ENCODE measurements around the gene ERCC1.
A peak's percentile ranks its signal among the peaks of the same experiment; 100 is the strongest.
"Not testable (repeated sequence)": the region's sequence is repeated elsewhere in the genome, so short reads cannot be mapped to it uniquely, and the experiment has no call there.

Gene ERCC1

GRCh38 chr19:45429896-45430295 is 6.2 kb upstream of the ERCC1 start:
- DNase-seq, ATAC-seq: not testable (repeated sequence)

GRCh38 chr19:45428384-45429231 is 4.9 kb upstream of the ERCC1 start:
- ATAC-seq (no peak), DNase-seq (peak; percentile 51)

- peak; percentile 66 for DNase-seq
- peak; percentile 71 for ATAC-seq
These were observed 708 bp upstream of the ERCC1 start for GRCh38 chr19:45424191-45425058.

- no peak for ATAC-seq
These were observed 606 bp downstream of the ERCC1 start for GRCh38 chr19:45423033-45423588.

GRCh38 chr19:45421947-45422498 is 1.7 kb downstream of the ERCC1 start:
- DNase-seq (no peak), ATAC-seq (no peak)

More at GRCh38 chr19:45423033-45423588, 606 bp downstream of the ERCC1 start:
- no peak for DNase-seq

- ATAC-seq (no peak), DNase-seq (no peak)
These were observed 2.8 kb downstream of the ERCC1 start for GRCh38 chr19:45420871-45421270.

- ATAC-seq, result no peak
- DNase-seq, result no peak
These were observed 3.4 kb downstream of the ERCC1 start for GRCh38 chr19:45420356-45420755.

- ATAC-seq (no peak), DNase-seq (no peak)
These were observed 3.8 kb downstream of the ERCC1 start for GRCh38 chr19:45419895-45420294.

GRCh38 chr19:45419396-45419795 is 4.3 kb downstream of the ERCC1 start:
- DNase-seq (no peak), ATAC-seq (no peak)

GRCh38 chr19:45418802-45419201 is 4.9 kb downstream of the ERCC1 start:
- ATAC-seq, result no peak
- DNase-seq, result no peak

GRCh38 chr19:45417151-45417550 is 6.6 kb downstream of the ERCC1 start:
- no peak for DNase-seq
- ATAC-seq, result no peak

GRCh38 chr19:45414468-45414867 is 9.2 kb downstream of the ERCC1 start:
- DNase-seq (no peak), ATAC-seq (no peak)

- ATAC-seq, result no peak
- DNase-seq, result no peak
These were observed 10.2 kb downstream of the ERCC1 start for GRCh38 chr19:45413497-45413896.

GRCh38 chr19:45410330-45410729 is 13.4 kb downstream of the ERCC1 start:
- not testable (repeated sequence) for ATAC-seq, DNase-seq

- no peak for ATAC-seq
These were observed 14.2 kb downstream of the ERCC1 start for GRCh38 chr19:45409557-45409920.

GRCh38 chr19:45408830-45409556 is 14.7 kb downstream of the ERCC1 start:
- ATAC-seq (no peak), DNase-seq (no peak)

More at GRCh38 chr19:45409557-45409920, 14.2 kb downstream of the ERCC1 start:
- DNase-seq, result no peak

- ATAC-seq (no peak), DNase-seq (no peak)
These were observed 15.6 kb downstream of the ERCC1 start for GRCh38 chr19:45408121-45408520.

GRCh38 chr19:45407585-45407984 is 16.1 kb downstream of the ERCC1 start:
- ATAC-seq, DNase-seq: not testable (repeated sequence)

- ATAC-seq (no peak), DNase-seq (no peak)
These were observed 16.7 kb downstream of the ERCC1 start for GRCh38 chr19:45407091-45407375.

GRCh38 chr19:45406226-45407090 is 17.3 kb downstream of the ERCC1 start, which contains the start of gene POLR1G:
Gene POLR1G, plus strand, starts transcription at chr19:45406644. Its CDS starts 53 bp downstream, at chr19:45406697.
- DNase-seq (peak; percentile 81), ATAC-seq (peak; percentile 77)
